ENCODE results near the gene BAG1. TPM values are rescaled to one million over a fixed set of nuclear protein-coding genes. Genes with fewer than 3 reads are reported as not detected.

Gene BAG1
- total RNA-seq, 1 donor from 2014 or later: 58.3 TPM

- H3K4me3 Mint-ChIP-seq: no peak overlapping the region
- no peak for ATAC-seq (ENCODE audit: low read depth)
- H3K36me3 Mint-ChIP-seq (ENCODE audit: low read depth): no peaks in the 10 kb centered on the region
- intact Hi-C loops (cut with micrococcal nuclease): loop anchor here (2.0 kb wide), 1 partner anchor 19 kb away; no protein-coding TSS in a partner anchor
- no peaks in the 10 kb centered on the region for H3K9me3 Mint-ChIP-seq
- POLR2A ChIA-PET: no interaction called here
- no peaks in the 10 kb centered on the region for H3K27me3 Mint-ChIP-seq
- DNase-seq: no peak
- CTCF ChIA-PET: interaction anchor here (0.6 to 1.1 kb wide), 3 partner anchors 66 to 141 kb away, joined by 3 to 4 read pairs (median 3); no protein-coding TSS in a partner anchor
- no peak for TF ChIP-seq CTCF (IDR thresholded peaks at IDR 0.05)
- H3K4me1 Mint-ChIP-seq: peaks cover 53% of the 10 kb centered on the region
- H3K27ac Mint-ChIP-seq: no peak overlapping the region
Observed at GRCh38 chr9:33223696-33224095, 40.8 kb downstream of the BAG1 start.

- CTCF ChIA-PET: interaction anchor here (1.0 kb wide), 1 partner anchor 51 kb away, joined by 5 read pairs; no protein-coding TSS in a partner anchor
- no peak for DNase-seq
- intact Hi-C loops (cut with micrococcal nuclease): loop anchor here (2.0 kb wide), 1 partner anchor 17 kb away; no protein-coding TSS in a partner anchor
- POLR2A ChIA-PET: interaction anchor here (1.3 kb wide), 1 partner anchor 20 kb away, joined by 3 read pairs; no protein-coding TSS in a partner anchor
- ATAC-seq (ENCODE audit: low read depth): no peak
- Mint-ChIP-seq H3K36me3 (ENCODE audit: low read depth) (no peaks in the 10 kb centered on the region), H3K27ac (no peak overlapping the region), H3K27me3 (no peaks in the 10 kb centered on the region), H3K4me1 (peaks cover 45% of the 10 kb centered on the region), H3K9me3 (no peaks in the 10 kb centered on the region), H3K4me3 (no peak overlapping the region)
- no peak for TF ChIP-seq CTCF (IDR thresholded peaks at IDR 0.05)
Observed at GRCh38 chr9:33222031-33222430, 42.5 kb downstream of the BAG1 start.

DNA sequence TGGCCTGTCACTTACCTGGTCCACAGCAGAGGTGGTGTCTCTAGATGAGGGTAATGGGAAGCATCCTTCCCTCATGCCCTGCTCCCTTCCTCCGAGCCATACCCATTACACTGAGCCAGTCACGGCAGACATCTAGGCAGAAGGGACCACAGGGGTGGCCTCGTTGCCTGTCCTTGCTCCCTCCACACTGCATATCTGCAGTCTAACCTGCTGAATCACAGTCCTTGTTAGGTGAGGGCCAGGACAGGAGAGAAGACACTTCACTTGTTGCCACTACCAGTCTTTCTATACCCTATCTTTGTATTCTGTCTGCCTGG lies 43.0 kb downstream of the BAG1 start:
- H3K27ac Mint-ChIP-seq: no peak overlapping the region
- TF ChIP-seq CTCF (IDR thresholded peaks at IDR 0.05): no peak
- no peak for DNase-seq
- ChIA-PET POLR2A (interaction anchor here (1.3 kb wide), 1 partner anchor 19 kb away, joined by 3 read pairs; no protein-coding TSS in a partner anchor), CTCF (no interaction called here)
- H3K4me1 Mint-ChIP-seq: peaks cover 39% of the 10 kb centered on the region
- ATAC-seq (ENCODE audit: low read depth): no peak
- no peak overlapping the region for H3K4me3 Mint-ChIP-seq
- H3K36me3 Mint-ChIP-seq (ENCODE audit: low read depth): no peaks in the 10 kb centered on the region
- H3K9me3 Mint-ChIP-seq: no peaks in the 10 kb centered on the region
- H3K27me3 Mint-ChIP-seq: no peaks in the 10 kb centered on the region
- intact Hi-C loops (cut with micrococcal nuclease): no loop called here

- no peaks in the 10 kb centered on the region for H3K9me3 Mint-ChIP-seq
- intact Hi-C loops (cut with micrococcal nuclease): no loop called here
- no peak for ATAC-seq (ENCODE audit: low read depth)
- H3K4me1 Mint-ChIP-seq: peaks cover 33% of the 10 kb centered on the region
- no peak for DNase-seq
- POLR2A ChIA-PET: no interaction called here
- no peak overlapping the region for H3K4me3 Mint-ChIP-seq
- CTCF ChIA-PET: no interaction called here
- H3K36me3 Mint-ChIP-seq (ENCODE audit: low read depth): no peaks in the 10 kb centered on the region
- TF ChIP-seq CTCF (IDR thresholded peaks at IDR 0.05): no peak
- no peaks in the 10 kb centered on the region for H3K27me3 Mint-ChIP-seq
- H3K27ac Mint-ChIP-seq: no peak overlapping the region
Observed at GRCh38 chr9:33220681-33221567, 43.6 kb downstream of the BAG1 start.

DNA sequence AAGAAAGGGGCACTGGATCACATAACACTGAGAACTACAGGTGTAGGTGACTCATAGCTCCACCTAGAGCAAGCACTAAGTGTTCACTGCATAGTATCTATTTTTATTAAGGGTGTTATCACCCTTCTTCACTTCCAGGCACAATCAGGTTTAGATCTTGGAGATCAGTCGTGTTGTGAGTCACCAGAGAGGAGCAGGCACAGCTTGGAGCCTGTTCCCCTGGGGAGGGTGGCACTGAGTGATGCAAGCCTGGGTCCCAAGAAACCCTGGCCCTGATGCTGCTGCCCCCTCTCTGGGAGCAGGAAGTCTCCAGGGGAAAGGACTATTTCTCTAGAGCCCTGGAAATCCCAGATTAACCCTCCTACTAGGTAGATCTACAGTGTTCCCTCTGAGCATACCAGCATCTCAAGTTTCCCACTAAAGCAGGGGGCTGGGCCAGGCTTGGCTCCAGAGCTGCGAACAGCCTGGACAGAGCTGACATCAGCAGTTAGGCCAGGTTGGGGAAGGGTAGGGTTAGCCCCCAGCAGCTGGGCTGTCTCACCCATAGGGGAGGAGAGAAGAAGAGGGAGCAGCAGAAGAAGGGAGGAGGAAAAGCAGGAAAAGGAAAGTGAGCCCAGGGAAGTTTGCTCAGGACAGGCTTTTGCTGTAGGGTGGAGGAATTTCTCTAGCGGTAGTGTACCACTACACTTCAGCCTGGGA lies 52.7 kb downstream of the BAG1 start:
- no peak overlapping the region for H3K4me3 Mint-ChIP-seq
- no peak overlapping the region for H3K27ac Mint-ChIP-seq

More for the DNA sequence above, 52.7 kb downstream of the BAG1 start:
- H3K27me3 Mint-ChIP-seq: no peaks in the 10 kb centered on the region
- no peak for ATAC-seq (ENCODE audit: low read depth)
- H3K9me3 Mint-ChIP-seq: no peaks in the 10 kb centered on the region
- ChIA-PET POLR2A (no interaction called here), CTCF (no interaction called here)
- no peak for DNase-seq
- intact Hi-C loops (cut with micrococcal nuclease): no loop called here
- no peaks in the 10 kb centered on the region for H3K4me1 Mint-ChIP-seq
- no peaks in the 10 kb centered on the region for H3K36me3 Mint-ChIP-seq (ENCODE audit: low read depth)
- TF ChIP-seq CTCF (IDR thresholded peaks at IDR 0.05): no peak
